ENCODE measurements around the gene DAND5.

DNA sequence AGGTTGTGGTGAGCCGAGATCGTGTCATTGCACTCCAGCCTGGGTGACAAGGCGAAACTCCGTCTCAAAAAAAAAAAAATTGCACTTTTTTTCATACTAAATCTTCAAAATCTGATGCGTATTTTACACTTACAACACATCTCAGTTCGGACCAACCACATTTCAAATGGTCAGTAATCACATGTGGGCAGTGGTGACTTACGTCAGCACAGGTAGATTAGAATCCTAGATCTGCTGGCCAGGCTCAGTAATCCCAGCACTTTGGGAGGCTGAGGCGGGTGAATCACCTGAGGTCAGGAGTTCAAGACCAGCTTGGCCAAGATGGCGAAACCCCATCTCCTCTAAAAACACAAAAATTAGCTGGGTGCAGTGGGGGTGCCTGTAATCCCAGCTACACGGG, 34.3 kb upstream of the DAND5 start:
- TF ChIP-seq HES1 (IDR thresholded peaks at IDR 0.05; ENCODE audit: low read depth) (no peak), SMARCE1 (IDR thresholded peaks at IDR 0.05) (no peak), SIN3B (IDR thresholded peaks at IDR 0.05; ENCODE audit: low read depth) (no peak), MXI1 (IDR thresholded peaks at IDR 0.05; ENCODE audit: low read depth, low read length) (no peak), EP300 (IDR thresholded peaks at IDR 0.05; ENCODE audit: low read length) (no peak), RNF2 (IDR thresholded peaks at IDR 0.05) (no peak), CAMTA2 (CRISPR knock-in tag; conservative IDR thresholded peaks at IDR 0.05) (no peak), FOXJ3 (CRISPR knock-in tag; IDR thresholded peaks at IDR 0.05) (no peak), ELF4 (CRISPR knock-in tag; IDR thresholded peaks at IDR 0.05) (no peak)

All from K562 (cell line).